SK-N-SH (cell line): ENCODE measurements around the gene SESN1. TPM values are rescaled to one million over a fixed set of nuclear protein-coding genes. Genes with fewer than 3 reads are reported as not detected.

Source experiments
- CTCF ChIA-PET: fragments of 300-600, 350-600 bp; formaldehyde crosslinking; extraction: SDS; loops from one replicate; lab custom pipeline; 2021; lab: Yijun Ruan, JAX
- POLR2A ChIA-PET: fragments of 350-600 bp; sonication (Branson Sonifier 250); formaldehyde crosslinking; extraction: SDS; loops from one replicate; lab custom pipeline; 2020; ENCODE audit warnings: antibody characterized with exemption, inconsistent platforms; lab: Yijun Ruan, JAX
- DNase-seq: peaks from one replicate; pipeline ENCODE4 v3.0.0; 2012
- H2AFZ ChIP-seq: fragments of 200-600 bp; sonication (generic); 2 replicates; pipeline ENCODE4 v1.8.1; 2016; ENCODE audit warnings: antibody characterized with exemption, mild to moderate bottlenecking, low read depth
- H3F3A ChIP-seq: fragments of 200-600 bp; sonication (generic); replicated peaks from 2 replicates; pipeline ENCODE3; 2016; ENCODE audit warnings: antibody characterized with exemption, mild to moderate bottlenecking; ENCODE audit not compliant: insufficient read depth
- H3K27ac ChIP-seq, 2 experiments: fragments of 200-500 bp in 1 of 2; fragments of 200-600 bp in 1 of 2; sonication (Bioruptor generic) in 1 of 2; sonication (generic), shearing (Covaris generic) in 1 of 2; 2 replicates each; pipeline versions ENCODE4 v1.5.1 to v1.6.1; 2014 to 2016; ENCODE audit warnings: low read depth in 2 of 2, inconsistent platforms in 1 of 2, low read length in 1 of 2, mild to moderate bottlenecking in 1 of 2, mixed read lengths in 1 of 2
- H3K27me3 ChIP-seq: fragments of 200-600 bp; sonication (generic), shearing (Covaris generic); 2 replicates; pipeline ENCODE4 v1.6.1; 2016; ENCODE audit warnings: mixed run types; ENCODE audit not compliant: insufficient read depth
- H3K36me3 ChIP-seq, 2 experiments: fragments of 200-500 bp in 1 of 2; fragments of 200-600 bp in 1 of 2; sonication (Bioruptor generic) in 1 of 2; sonication (generic) in 1 of 2; replicated peaks in 1 of 2; 2 replicates each; pipeline versions ENCODE3 to v1.5.1; 2014 to 2016; ENCODE audit warnings: low read length in 1 of 2, mild to moderate bottlenecking in 1 of 2; ENCODE audit not compliant: insufficient read depth in 2 of 2, control insufficient read depth in 1 of 2
- H3K4me1 ChIP-seq, 2 experiments: fragments of 200-500 bp in 1 of 2; fragments of 200-600 bp in 1 of 2; sonication (Bioruptor generic) in 1 of 2; sonication (generic), shearing (Covaris generic) in 1 of 2; 2 replicates each; pipeline versions ENCODE4 v1.5.1 to v1.6.1; 2014 to 2016; ENCODE audit warnings: low read depth in 1 of 2, low read length in 1 of 2, mixed run types in 1 of 2; ENCODE audit not compliant: insufficient read depth in 2 of 2, control insufficient read depth in 1 of 2
- H3K4me2 ChIP-seq: fragments of 200-600 bp; sonication (generic), shearing (Covaris generic); 2 replicates; pipeline ENCODE4 v1.6.1; 2017; ENCODE audit warnings: mixed run types
- H3K4me3 ChIP-seq, 2 experiments: fragments of 200-500 bp in 1 of 2; fragments of 200-600 bp in 1 of 2; sonication (Bioruptor generic) in 1 of 2; sonication (generic), shearing (Covaris generic) in 1 of 2; 2 replicates each; pipeline versions ENCODE4 v1.5.1 to v1.8.1; 2014 to 2016; ENCODE audit warnings: low read depth in 2 of 2, inconsistent platforms in 1 of 2, low read length in 1 of 2, mild to moderate bottlenecking in 1 of 2, mixed read lengths in 1 of 2, moderate library complexity in 1 of 2
- H3K79me2 ChIP-seq: fragments of 200-600 bp; sonication (generic); 2 replicates; pipeline ENCODE4 v1.8.1; 2017; ENCODE audit warnings: mild to moderate bottlenecking; ENCODE audit not compliant: insufficient read depth
- H3K9ac ChIP-seq: fragments of 200-600 bp; sonication (generic); 2 replicates; pipeline ENCODE4 v1.6.1; 2017; ENCODE audit warnings: mixed run types
- H3K9me2 ChIP-seq: fragments of 200-600 bp; sonication (generic); 2 replicates; pipeline ENCODE4 v1.6.1; 2017; ENCODE audit warnings: mixed run types
- H3K9me3 ChIP-seq: fragments of 200-600 bp; sonication (generic); 2 replicates; pipeline ENCODE4 v1.6.1; 2017; ENCODE audit warnings: mixed run types, mild to moderate bottlenecking, moderate library complexity
- H4K20me1 ChIP-seq: fragments of 200-600 bp; sonication (generic); 2 replicates; pipeline ENCODE4 v1.6.1; 2017; ENCODE audit warnings: mild to moderate bottlenecking, mixed run types; ENCODE audit not compliant: insufficient read depth
- CTCF ChIP-seq: fragments of 200-600 bp; sonication (generic); IDR thresholded peaks from 2 replicates; pipeline ENCODE4 v1.6.1; 2017; ENCODE audit warnings: antibody characterized with exemption, mild to moderate bottlenecking, moderate library complexity
- EP300 ChIP-seq, 2 experiments: IDR thresholded peaks; 2 replicates each; pipeline versions ENCODE4 v1.4.0 to v1.6.1; 2012; ENCODE audit warnings: borderline replicate concordance in 1 of 2, low read depth in 1 of 2, low read length in 1 of 2
- FOSL2 ChIP-seq: IDR thresholded peaks from 2 replicates; pipeline ENCODE4 v1.4.0; 2012; ENCODE audit warnings: low read depth, mild to moderate bottlenecking, moderate library complexity, borderline replicate concordance
- MXI1 ChIP-seq: IDR thresholded peaks from 2 replicates; pipeline ENCODE4 v1.6.1; 2012; ENCODE audit warnings: mild to moderate bottlenecking, low read depth, low read length, improper control_type of control experiment
- NFIC ChIP-seq: IDR thresholded peaks from 2 replicates; pipeline ENCODE4 v1.4.0; 2012; ENCODE audit warnings: borderline replicate concordance
- NRF1 ChIP-seq: IDR thresholded peaks from 2 replicates; pipeline ENCODE4 v1.6.1; 2012; ENCODE audit warnings: low read depth, mild to moderate bottlenecking, low read length
- POLR2AphosphoS5 ChIP-seq: IDR thresholded peaks from 2 replicates; pipeline ENCODE4 v1.6.1; 2012; ENCODE audit warnings: low read depth, low read length
- RAD21 ChIP-seq: IDR thresholded peaks from 2 replicates; pipeline ENCODE4 v1.6.1; 2012; ENCODE audit warnings: mild to moderate bottlenecking, low read length
- REST ChIP-seq: IDR thresholded peaks from 2 replicates; pipeline ENCODE4 v1.6.1; 2012; ENCODE audit warnings: mild to moderate bottlenecking, low read depth, low read length, moderate library complexity
- RXRA ChIP-seq: IDR thresholded peaks from 2 replicates; pipeline ENCODE4 v1.4.0; 2012; ENCODE audit warnings: low read depth, mild to moderate bottlenecking, borderline replicate concordance
- SIN3A ChIP-seq: IDR thresholded peaks from 2 replicates; pipeline ENCODE4 v1.6.1; 2012; ENCODE audit warnings: low read depth, mild to moderate bottlenecking, low read length, moderate library complexity, borderline replicate concordance
- TCF12 ChIP-seq: IDR thresholded peaks from 2 replicates; pipeline ENCODE4 v1.4.0; 2012
- TEAD4 ChIP-seq: IDR thresholded peaks from 2 replicates; pipeline ENCODE4 v1.4.0; 2012; ENCODE audit warnings: mild to moderate bottlenecking, borderline replicate concordance; ENCODE audit not compliant: insufficient read depth
- ZBTB33 ChIP-seq: IDR thresholded peaks from 2 replicates; pipeline ENCODE4 v1.4.0; 2012; ENCODE audit warnings: low read depth, borderline replicate concordance
- WGBS: methylation state at CpG from one replicate; pipeline ENCODE4 v1.1.6; 2017; ENCODE audit warnings: low lambda C conversion rate; 5-methylcytosine and 5-hydroxymethylcytosine counted together
- polyA plus RNA-seq, 3 experiments: library from polyadenylated mRNA; depleted of rRNA; stranded (reverse); fragments of >200 nt; gene quantifications; 2 replicates each; pipeline ENCODE4 v1.2.3, GENCODE V29; 2012

The SESN1 gene
- polyA plus RNA-seq, 1 of the 3 experiments (the other 2 are of a cell fraction), result 13.1 TPM

DNA sequence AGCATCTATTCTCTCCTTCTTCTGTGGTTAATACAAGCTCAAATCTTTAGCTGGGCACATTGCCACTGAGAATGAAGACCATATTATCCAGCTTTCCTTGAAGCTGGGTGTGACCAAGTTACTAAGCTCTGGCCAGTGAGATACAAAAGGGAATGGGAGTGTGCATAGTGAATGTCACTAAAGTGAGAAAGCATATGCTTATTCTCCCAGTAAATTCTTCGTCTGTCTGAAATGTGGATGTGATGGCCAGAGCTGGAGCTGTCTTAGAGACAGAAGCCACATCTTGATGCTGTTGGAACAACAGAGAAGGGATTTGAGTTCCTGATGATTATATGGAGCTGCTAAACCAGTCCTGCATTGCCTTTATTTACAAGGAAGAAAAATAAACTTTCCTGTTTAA lies 60.1 kb downstream of the SESN1 start:
- Histone ChIP-seq H3K36me3 (no peaks in the 10 kb centered on the region), H3K27me3 (no peaks in the 10 kb centered on the region), H3K9ac (no peak overlapping the region), H3K79me2 (no peaks in the 10 kb centered on the region), H3K9me3 (no peaks in the 10 kb centered on the region), H3F3A (no peaks in the 10 kb centered on the region), H3K9me2 (no peaks in the 10 kb centered on the region), H4K20me1 (no peaks in the 10 kb centered on the region), H3K4me1 (peaks cover 0 to 9% of the 10 kb centered on the region in 2 experiments; a peak in 1 of 4 replicates), H3K4me2 (no peak overlapping the region), H2AFZ (no peak overlapping the region), H3K27ac (no peak overlapping the region), H3K4me3 (no peak overlapping the region)
- ChIA-PET POLR2A (no interaction called here), CTCF (interaction anchor here (0.6 to 1.2 kb wide), 3 partner anchors 26 to 504 kb away, joined by 3 to 4 read pairs (median 3); no protein-coding TSS in a partner anchor)
- TF ChIP-seq ZBTB33 (no peak), TCF12 (no peak), NFIC (no peak), SIN3A (no peak), RAD21 (no peak), NRF1 (no peak), POLR2AphosphoS5 (no peak), MXI1 (no peak), TEAD4 (no peak), REST (no peak), RXRA (no peak), FOSL2 (no peak), EP300 (IDR thresholded peaks at IDR 0.05; ENCODE audit: borderline replicate concordance in 1 of 2, low read depth in 1 of 2, low read length in 1 of 2) (no peak), CTCF (no peak)
- DNase-seq, result no peak
- WGBS, result 94% methylated on average over 1 of the region's 1 CpG
